Measurements from ENCODE around the gene P4HB. TPM values are rescaled to one million over a fixed set of nuclear protein-coding genes. Genes with fewer than 3 reads are reported as not detected.

Gene P4HB
- total RNA-seq, 1 donor from 2014 or later, result 463 TPM

DNA sequence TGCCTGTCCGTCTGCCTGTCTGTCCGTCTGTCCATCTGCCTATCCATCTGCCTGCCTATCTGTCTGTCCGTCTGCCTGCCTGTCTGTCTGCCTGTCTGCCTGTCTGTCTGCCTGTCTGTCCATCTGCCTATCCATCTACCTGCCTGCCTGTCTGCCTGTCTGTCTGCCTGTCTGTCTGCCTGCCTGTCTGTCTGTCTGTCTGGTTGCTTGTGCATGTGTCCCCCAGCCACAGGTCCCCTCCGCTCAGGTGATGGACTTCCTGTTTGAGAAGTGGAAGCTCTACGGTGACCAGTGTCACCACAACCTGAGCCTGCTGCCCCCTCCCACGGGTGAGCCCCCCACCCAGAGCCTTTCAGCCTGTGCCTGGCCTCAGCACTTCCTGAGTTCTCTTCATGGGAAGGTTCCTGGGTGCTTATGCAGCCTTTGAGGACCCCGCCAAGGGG, 50.8 kb downstream of the P4HB start:
- no peak overlapping the region for H3K4me3 ChIP-seq
- H3K9me3 ChIP-seq, result no peaks in the 10 kb centered on the region
- H3K36me3 ChIP-seq, result no peaks in the 10 kb centered on the region
- H3K4me1 ChIP-seq, result no peaks in the 10 kb centered on the region
- no peak overlapping the region for H3K27ac ChIP-seq
- peaks cover 4% of the 10 kb centered on the region for H3K27me3 ChIP-seq
- intact Hi-C loops (cut with DNase I), result no loop called here
- TF ChIP-seq POLR2A (IDR thresholded peaks at IDR 0.05) (no peak), POLR2AphosphoS5 (IDR thresholded peaks at IDR 0.05; ENCODE audit: insufficient read depth in 1 of 2, low read depth in 1 of 2) (no peak)
- TF ChIP-seq, protein P1, sequence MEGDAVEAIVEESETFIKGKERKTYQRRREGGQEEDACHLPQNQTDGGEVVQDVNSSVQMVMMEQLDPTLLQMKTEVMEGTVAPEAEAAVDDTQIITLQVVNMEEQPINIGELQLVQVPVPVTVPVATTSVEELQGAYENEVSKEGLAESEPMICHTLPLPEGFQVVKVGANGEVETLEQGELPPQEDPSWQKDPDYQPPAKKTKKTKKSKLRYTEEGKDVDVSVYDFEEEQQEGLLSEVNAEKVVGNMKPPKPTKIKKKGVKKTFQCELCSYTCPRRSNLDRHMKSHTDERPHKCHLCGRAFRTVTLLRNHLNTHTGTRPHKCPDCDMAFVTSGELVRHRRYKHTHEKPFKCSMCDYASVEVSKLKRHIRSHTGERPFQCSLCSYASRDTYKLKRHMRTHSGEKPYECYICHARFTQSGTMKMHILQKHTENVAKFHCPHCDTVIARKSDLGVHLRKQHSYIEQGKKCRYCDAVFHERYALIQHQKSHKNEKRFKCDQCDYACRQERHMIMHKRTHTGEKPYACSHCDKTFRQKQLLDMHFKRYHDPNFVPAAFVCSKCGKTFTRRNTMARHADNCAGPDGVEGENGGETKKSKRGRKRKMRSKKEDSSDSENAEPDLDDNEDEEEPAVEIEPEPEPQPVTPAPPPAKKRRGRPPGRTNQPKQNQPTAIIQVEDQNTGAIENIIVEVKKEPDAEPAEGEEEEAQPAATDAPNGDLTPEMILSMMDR (IDR thresholded peaks at IDR 0.05), result no peak
- DNase-seq (ENCODE audit: extremely low spot score in 2 of 2), result no peak

DNA sequence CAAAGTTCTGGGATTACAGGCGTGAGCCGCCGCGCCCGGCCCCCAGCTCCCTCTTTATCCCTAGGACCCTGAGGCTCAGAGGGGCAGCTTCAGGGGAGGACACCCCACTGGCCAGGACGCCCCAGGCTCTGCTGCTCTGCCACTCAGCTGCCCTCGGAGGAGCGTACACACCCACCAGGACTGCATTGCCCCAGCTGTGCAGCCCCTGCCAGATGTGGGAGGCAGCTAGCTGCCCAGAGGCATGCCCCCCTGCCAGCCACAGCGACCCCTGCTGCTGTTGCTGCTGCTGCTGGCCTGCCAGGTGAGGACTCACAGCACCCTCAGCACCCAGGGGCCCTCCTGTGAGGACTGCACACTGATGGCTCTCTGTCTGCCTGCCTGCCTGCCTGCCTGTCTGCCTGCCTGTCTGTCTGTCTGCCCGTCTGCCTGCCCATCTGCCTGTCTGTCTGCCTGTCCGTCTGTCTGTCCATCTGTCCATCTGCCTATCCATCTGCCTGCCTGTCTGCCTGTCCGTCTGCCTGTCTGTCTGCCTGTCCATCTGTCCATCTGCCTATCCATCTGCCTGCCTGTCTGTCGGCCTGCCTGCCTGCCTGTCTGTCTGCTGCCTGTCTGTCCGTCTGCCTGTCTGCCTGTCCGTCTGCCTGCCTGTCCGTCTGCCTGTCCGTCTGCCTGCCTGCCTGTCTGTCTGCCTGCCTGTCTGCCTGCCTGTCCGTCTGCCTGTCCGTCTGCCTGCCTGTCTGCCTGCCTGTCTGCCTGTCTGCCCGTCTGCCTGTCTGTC, 51.4 kb downstream of the P4HB start:
- no peak for DNase-seq (ENCODE audit: extremely low spot score in 2 of 2)
- H3K27ac ChIP-seq, result no peak overlapping the region
- H3K4me1 ChIP-seq, result no peaks in the 10 kb centered on the region
- no peaks in the 10 kb centered on the region for H3K36me3 ChIP-seq
- intact Hi-C loops (cut with DNase I), result no loop called here
- H3K27me3 ChIP-seq, result peaks cover 11% of the 10 kb centered on the region
- H3K4me3 ChIP-seq, result no peak overlapping the region
- no peaks in the 10 kb centered on the region for H3K9me3 ChIP-seq
- TF ChIP-seq POLR2AphosphoS5 (IDR thresholded peaks at IDR 0.05; ENCODE audit: insufficient read depth in 1 of 2, low read depth in 1 of 2) (no peak), POLR2A (IDR thresholded peaks at IDR 0.05) (no peak)
- TF ChIP-seq, protein P1 (IDR thresholded peaks at IDR 0.05), result no peak

DNA sequence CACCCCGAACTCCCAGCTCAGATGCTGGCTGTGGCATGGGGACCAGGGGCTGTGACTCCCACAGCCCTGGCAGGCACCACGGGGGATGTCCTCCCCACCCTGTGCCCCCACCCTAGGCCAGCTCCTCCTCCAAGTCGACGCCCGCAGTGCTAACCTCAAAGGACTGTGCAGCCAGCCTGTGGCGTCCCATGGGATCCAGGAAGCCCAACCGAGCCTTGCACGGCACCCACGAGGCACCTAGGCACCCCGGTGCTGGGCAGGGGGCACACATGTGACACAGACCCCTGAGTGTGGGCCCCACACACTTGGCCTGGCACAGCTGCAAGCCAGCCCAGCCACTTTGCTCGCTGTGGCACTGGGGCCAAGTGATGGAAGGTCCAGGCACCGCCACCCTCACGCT, 52.5 kb downstream of the P4HB start:
- Histone ChIP-seq H3K27me3 (peaks cover 20% of the 10 kb centered on the region), H3K4me1 (peaks cover 6% of the 10 kb centered on the region), H3K27ac (no peak overlapping the region), H3K36me3 (no peaks in the 10 kb centered on the region), H3K9me3 (no peaks in the 10 kb centered on the region), H3K4me3 (no peak overlapping the region)
- intact Hi-C loops (cut with DNase I), result no loop called here
- TF ChIP-seq POLR2A (IDR thresholded peaks at IDR 0.05) (no peak), POLR2AphosphoS5 (IDR thresholded peaks at IDR 0.05; ENCODE audit: insufficient read depth in 1 of 2, low read depth in 1 of 2) (no peak)
- TF ChIP-seq, protein P1 (IDR thresholded peaks at IDR 0.05), result no peak
- no peak for DNase-seq (ENCODE audit: extremely low spot score in 2 of 2)

DNA sequence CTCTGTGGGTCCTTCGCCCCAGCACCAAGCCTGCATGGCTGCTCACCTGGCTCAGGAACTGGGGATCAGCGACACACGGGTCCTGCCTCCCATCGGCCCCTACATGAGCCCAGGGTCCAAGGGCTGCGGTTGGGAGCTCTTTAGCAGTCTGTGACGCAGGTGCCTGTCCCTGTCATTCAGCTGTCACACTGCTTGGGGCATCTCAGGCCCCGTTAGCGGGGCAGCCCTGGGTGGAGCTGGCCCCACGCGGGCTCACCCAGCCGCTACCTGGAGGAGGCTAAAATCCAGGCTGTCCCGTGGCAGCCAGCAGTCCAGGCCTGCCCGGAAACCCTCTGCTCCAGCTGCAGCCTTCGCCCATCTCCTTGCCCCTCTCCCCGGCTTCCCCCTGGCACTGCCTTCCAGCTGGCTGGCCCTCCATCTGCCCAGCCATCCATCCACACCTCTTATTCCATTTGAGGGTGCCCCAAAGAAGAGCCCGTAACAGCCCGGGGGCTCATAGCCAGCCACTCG, 53.1 kb downstream of the P4HB start:
- H3K4me3 ChIP-seq, result no peak overlapping the region
- no peak for DNase-seq (ENCODE audit: extremely low spot score in 2 of 2)
- intact Hi-C loops (cut with DNase I), result no loop called here
- TF ChIP-seq, protein P1 (IDR thresholded peaks at IDR 0.05), result no peak
- TF ChIP-seq POLR2AphosphoS5 (IDR thresholded peaks at IDR 0.05; ENCODE audit: insufficient read depth in 1 of 2, low read depth in 1 of 2), result no peak
- no peak for TF ChIP-seq POLR2A (IDR thresholded peaks at IDR 0.05)
- H3K27me3 ChIP-seq, result peaks cover 20% of the 10 kb centered on the region
- H3K4me1 ChIP-seq, result peaks cover 6% of the 10 kb centered on the region
- H3K9me3 ChIP-seq, result no peaks in the 10 kb centered on the region
- H3K27ac ChIP-seq, result no peak overlapping the region
- H3K36me3 ChIP-seq, result no peaks in the 10 kb centered on the region

Measured in vagina (tissue), 2 donors.